Measurements from ENCODE around the gene SEMA4A.

DNA sequence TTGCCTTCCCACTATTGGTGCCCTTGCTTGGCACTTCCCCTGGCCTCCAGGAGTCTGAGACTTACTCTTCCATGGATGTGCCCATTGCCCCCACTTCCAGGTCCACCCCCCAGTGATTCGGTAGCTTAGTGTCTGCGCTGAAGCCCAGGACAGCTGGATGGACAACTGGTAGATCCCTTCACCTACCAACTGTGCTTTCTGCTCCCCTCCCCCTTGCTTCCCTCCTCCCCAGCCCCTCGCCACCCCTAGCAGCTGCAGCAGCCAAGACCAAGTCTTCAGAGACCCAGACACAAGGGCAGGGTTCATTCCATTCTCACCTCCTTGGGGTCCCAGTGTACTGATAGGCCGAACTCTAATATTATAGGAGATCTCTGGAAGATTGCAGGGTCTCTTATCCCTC is 31.9 kb upstream of the SEMA4A start:
- TF ChIP-seq, protein P1, sequence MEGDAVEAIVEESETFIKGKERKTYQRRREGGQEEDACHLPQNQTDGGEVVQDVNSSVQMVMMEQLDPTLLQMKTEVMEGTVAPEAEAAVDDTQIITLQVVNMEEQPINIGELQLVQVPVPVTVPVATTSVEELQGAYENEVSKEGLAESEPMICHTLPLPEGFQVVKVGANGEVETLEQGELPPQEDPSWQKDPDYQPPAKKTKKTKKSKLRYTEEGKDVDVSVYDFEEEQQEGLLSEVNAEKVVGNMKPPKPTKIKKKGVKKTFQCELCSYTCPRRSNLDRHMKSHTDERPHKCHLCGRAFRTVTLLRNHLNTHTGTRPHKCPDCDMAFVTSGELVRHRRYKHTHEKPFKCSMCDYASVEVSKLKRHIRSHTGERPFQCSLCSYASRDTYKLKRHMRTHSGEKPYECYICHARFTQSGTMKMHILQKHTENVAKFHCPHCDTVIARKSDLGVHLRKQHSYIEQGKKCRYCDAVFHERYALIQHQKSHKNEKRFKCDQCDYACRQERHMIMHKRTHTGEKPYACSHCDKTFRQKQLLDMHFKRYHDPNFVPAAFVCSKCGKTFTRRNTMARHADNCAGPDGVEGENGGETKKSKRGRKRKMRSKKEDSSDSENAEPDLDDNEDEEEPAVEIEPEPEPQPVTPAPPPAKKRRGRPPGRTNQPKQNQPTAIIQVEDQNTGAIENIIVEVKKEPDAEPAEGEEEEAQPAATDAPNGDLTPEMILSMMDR (IDR thresholded peaks at IDR 0.05; ENCODE audit: insufficient read depth, low read depth, low read length), result no peak
- TF ChIP-seq EZH2 (IDR thresholded peaks at IDR 0.05; ENCODE audit: insufficient read depth, low read length), result no peak

Measured in astrocyte (in vitro differentiated cells and primary cell).